Stimulated activated CD4-positive, alpha-beta T cell treated with anti-CD3 and anti-CD28 coated beads, Interleukin-15, amount 100 ng/mL, for 24 hours (primary cell): Measurements from ENCODE around the gene CFAP69.
"Not testable (repeated sequence)": the region's sequence is repeated elsewhere in the genome, so short reads cannot be mapped to it uniquely, and the experiment has no call there.

Experiments used
- DNase-seq: peaks from one replicate; pipeline ENCODE4 v3.0.0-alpha.2; 2020

CFAP69 gene

DNA sequence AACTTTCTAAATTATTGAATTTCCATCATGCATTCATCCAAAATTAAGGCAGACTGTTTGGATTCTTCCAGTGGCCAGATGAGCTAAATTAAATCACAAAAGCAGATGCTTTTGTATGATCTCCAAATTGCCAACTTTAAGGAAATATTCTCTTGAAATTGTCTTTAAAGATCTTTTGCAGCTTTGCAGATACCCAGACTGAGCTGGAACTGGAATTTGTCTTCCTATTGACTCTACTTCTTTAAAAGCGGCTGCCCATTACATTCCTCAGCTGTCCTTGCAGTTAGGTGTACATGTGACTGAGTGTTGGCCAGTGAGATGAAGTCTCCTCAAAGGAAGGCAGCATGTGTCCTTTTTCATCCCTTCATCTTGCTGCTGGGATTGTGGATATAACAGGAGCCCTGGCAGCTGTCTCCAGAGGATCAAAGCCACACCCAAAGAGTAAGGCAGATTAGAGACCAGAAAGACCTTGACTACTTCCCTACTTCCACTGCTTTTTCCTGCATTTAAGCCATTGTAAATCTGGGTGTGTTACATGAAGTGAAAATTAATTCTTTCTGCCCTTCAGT, 8.2 kb upstream of the CFAP69 start:
- no peak for DNase-seq

DNA sequence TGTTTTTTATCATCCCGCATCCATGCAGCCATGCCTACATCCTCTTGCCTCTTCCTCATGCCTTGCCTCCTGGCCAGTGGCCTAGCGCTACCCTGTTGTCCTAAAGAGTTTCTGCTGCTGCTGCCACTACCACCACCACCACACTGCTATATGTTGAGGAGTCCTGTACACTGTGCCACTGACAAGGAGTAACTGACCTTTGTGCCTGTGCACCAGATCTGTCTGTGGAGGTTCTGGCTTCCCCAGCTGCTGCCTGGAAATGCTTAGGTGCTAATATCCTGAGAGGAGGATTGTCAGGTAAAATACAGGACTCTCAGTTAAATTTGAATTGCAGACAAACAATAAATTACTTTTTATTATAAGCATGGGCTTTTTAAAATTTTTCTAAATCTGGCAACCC, 7.0 kb upstream of the CFAP69 start:
- no peak for DNase-seq

DNA sequence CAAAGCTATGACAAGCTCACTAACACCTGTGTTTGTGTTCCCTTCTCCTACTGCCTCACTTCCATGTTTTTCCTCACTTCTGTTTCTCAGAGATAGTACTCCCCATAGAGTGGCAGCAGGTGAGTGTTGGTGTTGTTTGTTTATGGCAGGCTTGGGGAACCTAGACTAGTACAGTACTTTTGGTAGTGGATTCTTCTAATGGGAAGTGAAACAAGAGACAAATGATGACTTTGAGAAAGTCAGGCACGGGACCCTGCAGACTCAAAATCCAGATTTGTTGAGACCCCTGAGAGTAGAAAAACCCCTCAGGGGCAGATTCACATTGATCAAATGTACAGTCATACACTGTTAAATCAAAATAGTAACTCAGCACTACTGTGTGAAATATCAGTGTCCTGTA, 6.4 kb upstream of the CFAP69 start:
- DNase-seq: no peak

GRCh38 chr7:90239050-90239449, 5.9 kb upstream of the CFAP69 start:
- DNase-seq: no peak

- DNase-seq: no peak
Measured at GRCh38 chr7:90239625-90240228, 5.2 kb upstream of the CFAP69 start.

DNA sequence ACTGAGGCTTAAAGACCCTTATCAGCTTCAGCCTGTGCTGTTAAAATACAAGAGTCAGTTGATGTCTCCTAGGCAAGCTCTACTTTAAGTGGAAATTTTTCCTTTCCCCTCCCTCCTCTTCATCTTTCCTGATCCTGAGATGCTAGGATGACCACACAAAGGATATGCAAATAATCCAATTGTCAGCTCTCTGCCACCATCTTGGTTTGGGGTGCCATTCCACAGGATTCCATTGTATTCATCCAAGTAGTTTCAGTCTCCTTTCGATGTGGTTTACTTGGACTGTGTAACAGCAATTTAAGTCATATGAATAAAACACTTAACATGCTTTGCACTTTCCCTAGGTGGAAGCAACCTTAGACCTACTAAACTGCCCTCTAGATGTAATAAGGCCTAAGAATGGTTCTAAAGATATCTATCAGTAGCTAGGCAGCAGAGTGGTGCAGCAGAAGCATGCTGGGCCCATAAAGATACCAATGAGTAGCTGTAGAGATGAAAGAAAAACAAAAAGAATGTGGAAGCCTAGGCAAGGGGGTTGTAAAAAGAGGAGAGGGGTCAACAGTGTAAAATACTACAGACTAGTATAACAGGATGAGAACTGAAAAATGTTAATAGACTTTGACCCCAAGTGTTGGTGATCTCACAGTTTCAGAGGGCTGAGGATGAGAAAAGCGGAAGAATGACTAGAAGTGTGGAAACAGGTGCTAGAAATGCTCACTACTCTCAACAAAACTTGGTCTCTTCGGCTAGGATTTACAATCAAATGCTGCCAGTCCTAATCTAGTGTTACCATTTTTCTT, 2.4 kb upstream of the CFAP69 start:
- no peak for DNase-seq

GRCh38 chr7:90243556-90243955, 1.4 kb upstream of the CFAP69 start:
- DNase-seq: no peak

GRCh38 chr7:90244565-90244908, 437 bp upstream of the CFAP69 start:
- no peak for DNase-seq

DNA sequence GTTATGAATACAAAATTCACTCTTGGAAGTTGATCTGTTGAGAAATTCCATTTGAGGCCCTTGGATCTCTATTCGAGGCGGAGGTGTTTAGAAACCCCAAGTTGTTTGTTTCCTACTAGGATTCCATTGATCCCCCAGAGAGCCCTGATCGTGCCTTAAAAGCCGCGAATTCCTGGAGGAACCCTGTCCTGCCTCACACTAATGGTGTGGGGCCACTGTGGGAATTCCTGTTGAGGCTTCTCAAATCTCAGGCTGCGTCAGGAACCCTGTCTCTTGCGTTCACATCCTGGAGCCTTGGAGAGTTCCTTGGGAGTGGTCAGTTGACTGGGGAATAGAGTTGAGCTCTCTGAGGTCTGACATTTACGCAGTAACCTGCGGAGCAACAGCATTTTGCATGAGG, 1.2 kb downstream of the CFAP69 start:
- DNase-seq: no peak

- DNase-seq: no peak
Measured at GRCh38 chr7:90248706-90249105, 3.7 kb downstream of the CFAP69 start.

GRCh38 chr7:90250601-90251303, 5.8 kb downstream of the CFAP69 start:
- no peak for DNase-seq

- no peak for DNase-seq
Measured at GRCh38 chr7:90251304-90251635, 6.3 kb downstream of the CFAP69 start.

GRCh38 chr7:90256011-90256410, 11.0 kb downstream of the CFAP69 start:
- DNase-seq: not testable (repeated sequence)

DNA sequence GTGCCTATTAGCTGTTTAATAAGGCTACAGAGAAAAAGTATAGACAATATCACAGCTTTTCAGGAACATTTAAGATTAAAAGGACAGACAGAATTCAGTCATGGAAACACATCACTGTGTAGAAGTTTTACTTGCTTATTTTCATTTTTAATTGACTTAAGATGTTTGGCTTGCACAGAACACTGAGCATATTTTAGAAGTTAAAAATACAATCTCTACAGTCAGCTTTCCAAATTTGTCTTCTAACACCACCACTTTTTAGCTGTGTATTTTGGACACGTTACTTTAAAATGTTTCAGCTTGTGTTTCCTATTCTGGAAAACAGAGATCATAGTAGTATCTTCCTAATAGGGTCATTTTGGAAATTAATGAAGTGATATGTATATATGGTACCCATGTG, 11.8 kb downstream of the CFAP69 start:
- DNase-seq: no peak

DNA sequence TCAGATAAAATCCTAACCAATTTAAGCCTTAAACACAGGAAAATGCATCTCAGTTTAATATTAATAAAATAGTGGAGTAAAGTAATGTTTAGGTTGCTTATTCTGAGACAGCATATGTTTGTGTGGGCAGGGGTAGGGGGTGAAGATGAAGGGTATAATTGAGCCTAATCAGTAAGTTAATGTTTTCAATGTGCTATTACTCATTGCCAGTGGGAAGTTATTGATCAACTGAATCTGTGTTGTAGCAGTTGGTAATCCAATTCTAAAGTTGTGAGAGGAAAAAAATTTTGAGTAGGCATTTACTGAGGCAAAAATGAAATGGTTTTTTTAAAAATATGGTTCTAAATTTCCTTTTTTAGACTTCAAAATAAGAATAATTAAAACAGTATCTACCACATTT, 16.5 kb downstream of the CFAP69 start:
- DNase-seq: no peak

- no peak for DNase-seq
Measured at GRCh38 chr7:90262438-90262837, 17.5 kb downstream of the CFAP69 start.

- no peak for DNase-seq
Measured at GRCh38 chr7:90266808-90267207, 21.8 kb downstream of the CFAP69 start.

- no peak for DNase-seq
Measured at GRCh38 chr7:90267263-90267858, 22.4 kb downstream of the CFAP69 start.

GRCh38 chr7:90269163-90269562, 24.2 kb downstream of the CFAP69 start:
- no peak for DNase-seq

GRCh38 chr7:90270431-90271178, 25.6 kb downstream of the CFAP69 start:
- DNase-seq: no peak

- no peak for DNase-seq
Measured at GRCh38 chr7:90271753-90272152, 26.8 kb downstream of the CFAP69 start.

DNA sequence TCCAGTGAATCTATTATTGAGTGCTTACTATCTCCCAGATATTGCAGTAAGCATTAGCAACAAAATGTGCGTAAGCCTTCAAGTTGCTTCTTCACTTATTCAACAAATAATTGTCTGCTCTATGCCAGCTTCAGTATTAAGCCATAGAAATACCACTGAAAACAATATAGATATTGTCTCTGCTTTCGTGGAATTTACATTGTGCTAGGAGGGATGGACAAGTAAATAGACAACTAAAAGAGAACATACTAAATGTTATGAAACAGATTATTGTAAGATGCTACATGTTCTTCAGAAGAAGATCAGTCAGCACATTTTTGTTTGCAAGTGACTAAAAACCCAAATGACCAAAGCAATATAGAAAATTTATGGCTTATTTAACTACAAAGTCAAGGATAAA, 27.3 kb downstream of the CFAP69 start:
- no peak for DNase-seq

GRCh38 chr7:90274161-90274560, 29.2 kb downstream of the CFAP69 start:
- no peak for DNase-seq
